HG02852 (cell line): Measurements from ENCODE around the gene ABHD16A.

Experiments
- ATAC-seq: cut with Tn5 transposase; IDR thresholded peaks from one replicate; pipeline ENCODE4 v1.9.1; 2021; ENCODE audit warnings: mild to moderate bottlenecking, moderate library complexity; ENCODE audit not compliant: unreplicated experiment

The ABHD16A gene

GRCh38 chr6:31690231-31691077 is 12.7 kb downstream of the ABHD16A start:
- ATAC-seq, result no peak

DNA sequence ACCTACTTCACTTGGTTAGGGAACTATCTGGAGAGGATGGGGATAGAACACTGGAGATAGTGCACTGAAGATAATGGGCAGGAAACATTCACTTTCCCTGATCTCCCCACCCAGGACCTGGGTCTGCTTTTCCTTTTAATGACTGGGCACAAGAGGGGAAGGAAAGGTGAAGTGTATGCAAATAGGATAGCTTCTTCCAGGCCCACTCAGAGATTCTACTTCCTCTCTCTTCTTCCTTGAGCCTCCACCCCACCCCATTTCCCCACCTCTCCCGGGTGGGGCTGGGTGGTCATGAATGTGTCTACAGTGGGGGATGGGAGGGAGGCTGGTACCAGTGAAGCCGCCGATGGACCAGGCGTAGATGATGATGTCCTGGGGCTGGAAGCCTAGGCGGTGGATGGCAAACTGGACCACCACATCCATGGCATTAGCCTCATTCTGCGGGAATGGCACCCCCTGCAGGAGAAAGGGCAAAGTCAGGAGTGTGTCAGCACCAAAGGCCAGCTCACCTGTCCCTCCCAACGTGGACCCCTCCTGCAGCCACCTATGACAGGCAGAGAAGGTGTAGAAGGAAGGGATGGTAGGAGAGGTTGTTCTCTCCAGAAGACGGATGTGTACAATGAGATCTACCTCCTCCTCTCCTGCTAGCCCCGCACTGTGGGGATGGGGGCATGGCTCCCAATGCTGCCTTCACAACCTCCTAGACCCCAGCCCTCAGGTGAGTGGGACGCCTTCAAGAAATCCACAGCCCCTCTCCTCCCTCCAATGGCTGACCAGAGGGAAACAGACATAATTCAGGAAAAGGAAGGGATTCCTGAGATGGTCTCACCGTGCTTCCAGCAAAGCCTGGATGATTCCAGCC is 13.6 kb downstream of the ABHD16A start:
- ATAC-seq, result no peak

DNA sequence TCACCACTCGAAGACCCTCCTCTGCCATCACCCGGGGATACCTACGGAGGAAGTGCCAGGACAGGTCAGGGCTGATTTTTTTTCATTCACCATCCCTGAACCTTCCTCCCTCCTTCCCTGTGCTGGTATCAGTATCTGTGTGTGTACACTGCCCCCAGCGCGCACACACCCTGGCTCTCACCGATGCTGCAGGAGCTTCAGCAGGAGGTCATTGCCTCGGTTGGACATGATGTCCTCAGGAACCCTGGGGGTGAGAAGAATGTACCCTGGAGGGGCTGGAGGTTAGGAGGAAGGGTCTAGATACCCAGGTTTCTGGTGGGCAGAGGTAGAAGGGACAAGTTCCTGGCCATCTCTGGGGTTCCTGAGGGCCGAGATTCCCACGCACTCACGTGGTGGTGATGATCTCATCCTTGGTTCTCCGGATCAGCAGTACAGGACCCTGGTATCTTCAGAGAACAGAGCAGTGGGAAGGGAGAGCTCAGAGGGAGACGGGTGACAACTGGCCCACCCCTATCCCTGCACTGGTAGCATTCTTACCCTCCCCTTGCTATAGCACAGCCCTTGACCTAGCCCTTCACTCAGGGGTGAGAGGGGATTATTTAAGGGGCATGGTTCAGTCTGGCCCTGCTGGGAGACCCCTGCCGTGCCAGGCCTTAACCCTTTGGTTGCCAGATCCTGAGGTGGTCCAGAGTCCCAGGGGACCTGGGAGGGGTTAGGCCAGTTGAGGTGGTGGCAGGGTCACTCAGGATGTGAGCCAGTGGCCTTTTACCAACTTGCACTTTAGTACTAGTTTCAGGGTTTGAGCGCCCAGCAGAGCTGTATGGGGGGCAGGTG is 15.0 kb downstream of the ABHD16A start:
- no peak for ATAC-seq

DNA sequence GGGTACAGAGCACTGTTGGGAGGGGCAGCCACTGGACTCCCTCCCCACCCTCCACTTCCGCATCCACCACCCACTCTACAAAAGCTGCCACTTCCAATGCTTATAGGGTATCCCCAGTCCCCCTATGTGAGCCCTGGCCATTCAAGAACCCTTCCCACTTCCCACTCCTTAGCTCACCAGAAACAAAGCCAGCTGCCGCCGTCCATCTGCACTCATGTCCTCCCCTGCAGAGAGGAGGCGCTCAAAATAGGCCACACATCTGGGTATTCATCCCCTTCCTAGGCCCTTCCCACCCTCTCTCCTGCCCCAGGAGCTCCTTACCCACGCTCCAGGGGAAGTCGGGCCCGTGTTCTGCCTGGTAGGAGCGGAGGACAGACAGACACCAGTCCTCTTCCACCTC is 15.8 kb downstream of the ABHD16A start:
- no peak for ATAC-seq

GRCh38 chr6:31686483-31686882 is 16.6 kb downstream of the ABHD16A start:
- ATAC-seq, result no peak

- ATAC-seq, result no peak
These were observed 19.5 kb downstream of the ABHD16A start for GRCh38 chr6:31683591-31683990.

DNA sequence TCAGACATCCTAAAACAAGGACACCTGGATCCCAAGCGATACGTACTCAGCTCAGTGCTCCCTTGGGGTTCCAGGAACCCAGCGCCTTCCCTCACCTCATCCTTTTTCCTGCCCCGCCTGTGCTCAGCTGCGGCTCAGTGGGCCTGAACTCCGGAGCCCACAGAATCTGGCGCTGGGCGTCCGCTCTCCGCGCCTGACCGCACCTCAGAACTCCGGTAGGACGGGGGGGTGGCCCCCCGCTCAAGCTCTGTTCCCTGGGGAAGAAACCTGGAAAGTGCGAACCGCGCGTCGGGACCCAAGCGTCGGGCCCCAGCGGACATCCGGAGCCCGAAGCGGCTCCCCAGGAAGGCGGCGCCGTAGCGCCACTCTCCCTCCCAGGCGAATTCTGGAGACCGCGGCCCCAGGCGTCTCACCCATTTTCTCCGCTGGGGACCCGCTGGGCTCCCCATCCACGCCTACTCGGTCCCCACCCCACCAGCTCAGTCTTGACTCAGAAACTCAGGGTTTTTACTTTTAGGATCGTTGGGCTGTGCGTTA is 21.9 kb downstream of the ABHD16A start:
- no peak for ATAC-seq

GRCh38 chr6:31680226-31681134 is 22.6 kb downstream of the ABHD16A start, which contains the start of gene LY6G5C:
TSS of gene LY6G5C (minus strand) at chr6:31681067. CDS start at chr6:31680373, 694 bp downstream.
- no peak for ATAC-seq

DNA sequence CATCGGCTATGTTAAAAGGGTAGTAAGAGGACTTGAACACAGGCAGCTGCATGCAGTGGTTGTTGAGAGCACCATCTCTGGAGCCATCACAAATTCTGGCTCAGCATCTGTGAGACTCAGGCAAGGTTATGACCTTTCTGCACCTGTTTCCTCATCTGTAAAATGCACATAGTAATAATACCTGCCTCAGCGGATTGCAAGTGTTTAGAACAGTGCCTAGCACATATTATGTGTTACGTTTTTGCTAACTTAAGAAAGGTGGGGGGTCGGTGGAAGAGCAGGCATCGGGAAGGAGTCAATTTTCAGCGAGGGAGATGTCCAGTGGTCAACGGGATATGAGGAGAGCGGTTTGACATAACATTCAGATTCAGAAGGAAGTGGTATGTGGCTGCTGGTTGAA is 25.2 kb downstream of the ABHD16A start:
- ATAC-seq, result no peak

GRCh38 chr6:31676904-31677303 is 26.2 kb downstream of the ABHD16A start:
- no peak for ATAC-seq

GRCh38 chr6:31676322-31676903 is 26.7 kb downstream of the ABHD16A start:
- ATAC-seq, result no peak

DNA sequence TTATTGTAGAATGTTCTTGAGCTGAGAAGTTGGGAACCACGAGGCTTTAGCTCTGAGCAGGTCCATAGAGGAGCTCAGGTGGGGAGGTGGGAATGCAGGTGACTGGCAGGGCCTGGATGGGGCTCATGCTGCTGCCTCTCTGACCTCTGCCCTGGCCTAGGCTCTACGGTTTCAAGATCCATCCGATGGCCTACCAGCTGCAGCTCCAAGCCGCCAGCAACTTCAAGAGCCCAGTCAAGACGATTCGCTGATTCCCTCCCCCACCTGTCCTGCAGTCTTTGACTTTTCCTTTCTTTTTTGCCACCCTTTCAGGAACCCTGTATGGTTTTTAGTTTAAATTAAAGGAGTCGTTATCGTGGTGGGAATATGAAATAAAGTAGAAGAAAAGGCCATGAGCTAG is 33.4 kb downstream of the ABHD16A start, which contains the start of gene LY6G5B:
LY6G5B (plus strand) TSS at position 301 of the 400 bp plus-strand sequence. CDS start 975 bp downstream, outside the sequence.
- ATAC-seq, result no peak

- ATAC-seq, result no peak
These were observed 36.7 kb downstream of the ABHD16A start for GRCh38 chr6:31666337-31666965.

GRCh38 chr6:31665501-31666336 is 37.4 kb downstream of the ABHD16A start, which contains the start of gene CSNK2B:
TSS of gene CSNK2B (plus strand) at chr6:31666080. CDS start at chr6:31666832, 752 bp downstream.
- ATAC-seq, result peak; percentile 78

GRCh38 chr6:31664790-31665500 is 38.2 kb downstream of the ABHD16A start, which contains the start of gene GPANK1:
TSS of gene GPANK1 (minus strand) at chr6:31664997. CDS start at chr6:31664478, 519 bp downstream.
- no peak for ATAC-seq

GRCh38 chr6:31663961-31664789 is 38.9 kb downstream of the ABHD16A start:
- ATAC-seq, result no peak
